HS-5 (cell line): ENCODE measurements around the gene ENTPD2.
"Not testable (repeated sequence)": the region's sequence is repeated elsewhere in the genome, so short reads cannot be mapped to it uniquely, and the experiment has no call there.

ENCODE experiments used
- DNase-seq: peaks from one replicate; pipeline ENCODE4 v3.0.0-alpha.2; 2012; ENCODE audit warnings: low read depth

ENTPD2 gene

DNA sequence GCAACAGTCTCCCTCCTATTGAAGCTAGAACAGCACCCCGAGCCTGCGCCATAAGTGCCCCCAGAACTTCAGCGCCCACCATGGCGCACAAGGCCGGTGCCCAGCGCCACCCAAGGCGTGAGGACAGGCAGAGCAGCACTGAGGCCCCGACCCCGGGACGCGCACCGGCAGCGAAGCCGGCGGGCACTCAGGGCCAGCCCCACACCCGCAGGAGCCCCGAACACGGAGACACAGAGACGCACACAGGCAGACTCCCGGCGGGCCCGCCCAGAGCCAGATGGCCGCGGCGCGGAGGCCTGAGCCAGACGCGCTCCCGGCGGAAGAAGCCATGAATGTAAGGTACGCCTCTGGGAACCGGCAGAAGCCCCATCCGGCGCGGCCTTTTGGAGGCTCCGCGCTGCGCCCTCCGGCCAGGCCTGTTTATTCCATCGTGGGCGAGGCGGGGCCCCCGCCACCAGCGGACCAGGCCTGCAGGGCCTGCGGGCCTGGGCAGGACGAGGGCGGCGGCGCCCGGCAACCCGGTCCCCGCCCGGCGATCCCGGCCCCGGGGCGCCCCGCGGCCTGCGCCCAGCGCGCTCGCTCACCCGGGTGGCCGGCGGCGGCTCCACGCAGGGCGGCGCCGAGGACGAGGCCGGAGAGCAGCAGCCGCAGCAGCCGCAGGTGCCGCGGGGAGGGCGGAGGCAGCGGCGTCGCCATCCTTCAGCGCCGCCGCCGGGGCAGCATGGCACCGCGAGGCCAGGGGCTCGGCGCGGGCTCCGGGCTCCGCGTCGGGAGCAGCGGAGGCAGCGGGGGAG, 8.4 kb downstream of the ENTPD2 start:
- DNase-seq: no peak

DNA sequence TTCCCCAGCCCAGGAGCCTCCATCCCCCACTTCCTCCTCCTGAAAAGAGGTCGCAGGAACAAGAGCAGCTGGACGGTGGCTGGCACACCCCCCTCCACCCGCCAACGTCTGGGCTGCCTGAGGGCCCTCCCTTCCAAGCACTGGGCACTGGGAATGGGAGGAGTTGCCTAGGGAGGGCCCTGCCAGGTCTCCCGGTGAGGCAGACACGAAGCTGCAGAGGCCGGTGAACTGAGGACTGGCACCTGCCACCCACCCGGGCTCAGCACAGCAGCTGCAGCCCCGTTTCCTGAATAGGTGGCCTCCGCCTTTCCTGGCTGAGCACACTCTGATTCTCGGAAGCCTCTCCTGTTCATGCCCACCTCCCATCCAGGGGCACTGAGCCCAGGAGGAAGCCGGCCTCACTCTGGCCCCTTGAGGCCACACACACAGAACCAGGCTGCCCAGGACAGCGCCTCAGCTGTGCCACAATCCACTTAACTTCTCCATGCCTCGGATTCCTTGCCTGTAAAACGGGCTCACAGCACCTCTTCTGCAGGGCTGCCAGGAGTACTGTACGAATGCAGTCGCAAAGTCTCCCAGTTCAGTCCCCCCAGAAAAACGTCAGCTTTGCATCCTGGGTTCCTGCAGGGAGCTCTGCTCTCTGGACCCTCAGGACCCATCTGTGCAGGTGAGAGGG, 9.2 kb downstream of the ENTPD2 start:
- no peak for DNase-seq

GRCh38 chr9:137044037-137044436, 9.8 kb downstream of the ENTPD2 start:
- DNase-seq: no peak

DNA sequence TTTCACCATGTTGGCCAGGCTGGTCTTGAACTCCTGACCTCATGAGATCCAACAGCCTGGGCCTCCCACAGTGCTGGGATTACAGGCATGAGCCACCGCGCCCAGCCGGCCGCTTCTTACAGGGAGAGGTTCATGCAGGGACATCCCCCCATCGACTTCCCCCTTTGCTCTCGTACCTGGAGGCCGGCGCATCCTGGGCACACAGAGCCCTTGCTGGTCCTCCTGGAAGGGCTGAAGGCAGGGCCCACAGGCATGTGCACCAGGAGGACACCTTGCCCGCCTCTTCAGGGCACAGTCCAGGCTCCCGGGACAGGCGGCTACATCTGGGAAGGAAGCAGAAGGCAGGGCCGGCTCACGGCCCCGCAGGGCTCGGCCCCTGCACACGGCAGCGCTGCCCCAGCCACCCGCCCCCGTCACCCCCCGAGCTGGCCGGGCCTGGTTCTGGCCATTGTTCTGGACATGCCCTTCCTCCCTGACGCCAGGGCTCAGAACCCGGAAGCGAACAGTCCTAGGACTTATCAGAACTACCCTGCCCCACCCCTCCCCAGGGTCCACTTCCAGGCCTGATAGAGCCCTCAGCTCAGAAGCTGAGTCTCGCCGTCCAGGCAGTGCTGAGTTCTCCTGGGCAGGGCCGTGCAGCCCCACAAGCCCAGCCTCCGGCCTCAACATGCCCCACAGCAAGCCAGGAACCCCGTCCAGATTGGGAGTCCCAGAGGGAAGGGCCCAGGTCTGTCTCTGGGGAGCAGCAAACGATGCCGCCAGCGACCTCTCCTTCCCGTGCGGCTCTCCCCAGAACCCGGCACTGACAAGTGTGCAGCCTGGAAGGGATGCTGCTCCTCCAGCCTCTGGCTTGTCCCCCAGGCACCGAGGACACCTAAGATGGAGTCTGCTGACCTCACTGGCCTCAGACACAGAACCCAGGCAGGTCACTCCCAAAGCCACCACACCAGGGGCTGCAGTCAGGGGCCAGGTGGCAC, 10.8 kb downstream of the ENTPD2 start:
- DNase-seq: no peak

DNA sequence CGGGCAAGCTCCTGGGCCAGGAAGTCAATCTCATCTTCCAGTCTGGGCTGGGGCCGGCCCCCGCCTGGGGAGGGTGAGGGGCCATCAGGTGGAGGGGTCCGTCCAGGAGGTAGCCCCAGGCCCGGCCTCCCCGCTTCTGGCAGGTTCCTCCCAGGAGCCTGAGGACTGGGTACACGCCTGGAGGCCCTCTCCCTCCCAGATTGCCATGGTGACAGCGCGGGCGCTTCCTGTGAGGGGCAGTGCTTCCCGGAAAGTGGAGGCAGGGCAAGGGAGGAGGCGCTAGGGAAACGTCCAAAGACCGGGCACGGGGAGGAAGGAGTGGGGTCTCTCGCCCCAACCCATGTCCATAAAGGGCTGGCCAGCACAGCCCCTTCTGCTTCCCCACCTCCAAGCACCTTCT, 12.7 kb downstream of the ENTPD2 start:
- DNase-seq: no peak

DNA sequence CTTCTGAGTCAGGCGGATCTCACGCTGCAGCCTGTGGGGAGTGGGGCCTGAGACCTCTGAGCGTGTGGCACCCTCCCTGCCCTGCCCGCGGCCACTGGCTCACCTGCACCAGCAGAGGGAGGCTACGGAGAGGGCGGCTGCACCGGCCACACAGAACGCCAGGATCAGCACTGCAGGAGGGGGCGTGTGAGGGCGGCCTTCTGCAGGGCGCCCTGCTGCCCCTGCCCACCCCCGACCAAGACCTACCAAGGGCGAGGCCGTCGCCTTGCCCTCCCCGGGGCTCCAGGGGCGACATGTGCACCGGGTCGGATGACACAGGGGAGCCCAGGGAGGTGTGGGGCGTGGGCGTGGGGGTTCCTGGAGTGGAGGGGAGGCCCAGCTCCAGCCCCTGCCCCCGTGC, 13.3 kb downstream of the ENTPD2 start:
- DNase-seq: no peak

DNA sequence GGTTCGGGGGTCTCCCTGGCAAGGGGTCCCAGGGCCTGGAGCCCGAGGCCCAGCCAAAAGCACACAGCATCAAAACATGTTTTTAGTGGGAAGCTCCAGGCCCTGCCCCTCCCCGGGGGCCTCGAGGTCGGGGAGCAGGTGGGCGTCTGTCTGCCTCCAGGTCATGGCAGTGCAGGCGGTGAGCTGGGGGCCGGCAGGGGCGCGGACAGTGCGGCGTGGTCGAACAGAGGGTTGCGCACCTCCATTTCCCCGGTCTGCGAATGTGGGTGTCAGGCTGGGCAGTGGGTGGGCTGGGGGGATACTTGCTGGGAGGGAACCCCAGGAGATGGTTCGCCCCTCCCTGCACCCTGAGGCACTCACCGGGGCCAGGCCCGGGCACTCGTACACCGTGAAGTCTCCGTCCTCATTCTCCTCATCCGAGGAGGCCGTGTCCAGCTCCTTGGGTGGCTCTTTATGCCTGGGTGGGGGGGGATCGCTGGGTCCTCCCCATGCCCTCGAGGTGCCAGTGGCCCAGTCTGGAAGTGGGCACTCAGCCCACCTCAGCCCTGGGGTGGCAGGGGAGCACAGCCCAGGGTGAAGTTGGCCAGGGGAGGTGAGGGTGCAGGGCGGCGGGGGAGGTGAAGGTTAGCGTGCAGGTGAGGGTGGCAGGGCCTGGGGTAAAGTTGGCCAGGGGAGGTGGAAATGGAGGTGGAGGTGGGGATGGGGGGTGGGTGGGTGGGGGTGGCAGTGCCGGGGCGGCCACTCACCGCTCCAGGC, 14.1 kb downstream of the ENTPD2 start:
- no peak for DNase-seq

DNA sequence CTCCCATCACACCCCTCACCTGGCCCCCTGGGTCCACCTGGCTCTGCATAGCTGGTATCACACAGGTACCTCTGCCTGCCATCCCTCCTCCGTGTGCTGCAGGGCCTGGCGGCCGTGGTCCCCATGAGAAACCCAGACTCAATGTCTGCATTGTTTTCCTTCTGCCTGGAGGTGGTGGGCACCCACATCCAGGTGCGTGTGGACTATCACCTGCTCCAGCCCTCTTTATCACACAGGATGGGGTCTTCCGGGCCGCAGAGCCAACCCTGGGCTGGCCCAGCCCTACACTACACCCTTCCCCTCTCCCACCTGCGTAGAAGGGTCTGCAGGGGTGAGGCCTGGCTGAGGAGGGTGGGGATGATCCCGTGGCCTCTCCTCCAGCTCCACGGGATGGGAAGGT, 14.9 kb downstream of the ENTPD2 start:
- no peak for DNase-seq

- no peak for DNase-seq
These were observed 16.4 kb downstream of the ENTPD2 start for GRCh38 chr9:137037483-137037882.

DNA sequence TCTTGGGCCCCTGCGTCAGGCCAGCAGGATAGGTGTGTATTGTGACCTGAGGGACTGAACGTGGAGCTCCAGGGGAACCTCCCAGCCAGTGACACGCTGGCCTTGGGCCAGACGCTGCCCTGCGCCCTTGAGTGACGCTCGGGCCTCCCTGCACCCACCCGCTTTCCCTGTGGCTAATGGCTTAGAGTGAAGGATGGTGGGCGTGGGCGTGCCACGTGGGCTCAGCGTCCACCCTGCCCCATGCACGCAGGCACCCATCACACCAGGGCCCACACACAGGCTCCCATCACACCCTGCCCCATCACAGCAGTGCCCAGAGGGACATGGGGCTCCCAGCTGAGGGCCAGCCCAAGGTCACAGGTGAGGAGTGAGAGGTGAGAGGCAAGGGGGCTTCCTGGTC, 16.8 kb downstream of the ENTPD2 start:
- no peak for DNase-seq

GRCh38 chr9:137035937-137036336, 17.9 kb downstream of the ENTPD2 start:
- no peak for DNase-seq

DNA sequence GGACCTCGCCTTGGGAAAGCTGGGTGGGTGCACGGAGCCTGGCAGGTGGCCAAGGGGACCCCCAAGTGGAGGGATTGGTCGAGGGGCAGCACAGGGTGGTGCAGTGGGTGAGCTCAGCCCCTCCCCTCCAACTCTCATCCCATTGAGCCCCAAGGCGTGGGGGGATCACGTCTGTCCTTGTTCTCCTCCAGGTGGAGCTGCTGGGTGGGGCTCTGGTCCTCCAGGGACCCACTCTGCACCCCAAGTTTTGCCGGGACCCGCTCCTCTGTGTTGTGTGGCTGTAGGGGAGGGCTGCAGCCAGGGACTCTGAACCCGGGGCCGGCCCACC, 18.4 kb downstream of the ENTPD2 start:
- no peak for DNase-seq

DNA sequence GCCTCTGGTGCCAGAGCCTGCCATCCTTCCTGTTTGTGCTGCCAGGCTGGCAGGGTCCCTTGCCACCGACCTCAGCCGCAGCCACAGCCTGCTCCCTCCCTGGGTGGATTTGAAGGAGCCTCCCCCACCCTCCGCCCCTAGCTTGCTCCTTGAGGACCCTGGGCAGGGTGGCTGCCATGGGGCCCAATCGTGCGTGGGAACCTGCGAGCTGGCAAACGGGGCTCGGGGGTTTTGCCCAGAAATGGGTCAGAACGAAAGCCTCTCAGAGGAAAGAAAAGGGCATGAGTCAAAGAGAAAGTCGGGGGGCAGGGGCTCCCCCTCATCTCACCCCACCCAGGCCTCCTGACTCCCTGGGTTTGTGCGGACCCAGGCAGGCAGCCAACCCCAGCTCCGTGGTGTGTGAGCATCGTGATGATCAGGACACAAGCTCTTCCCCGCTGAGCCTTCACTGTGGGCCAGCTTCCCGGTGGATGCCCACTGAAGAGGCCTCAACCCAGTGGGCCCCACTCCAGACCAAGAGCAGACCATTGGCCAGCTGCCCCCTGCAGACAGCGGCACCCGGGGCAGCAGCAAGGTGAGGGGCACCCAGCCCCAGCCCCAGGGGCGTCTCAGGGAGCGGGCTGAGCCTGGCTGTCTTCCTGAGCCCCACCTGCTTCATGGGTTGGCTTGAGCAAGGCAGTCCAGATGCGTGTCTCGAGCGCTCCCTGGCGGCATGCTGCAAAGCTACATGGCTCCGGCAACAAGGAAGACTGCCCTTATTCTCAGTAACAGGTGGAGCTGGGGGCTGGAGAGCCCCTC, 19.0 kb downstream of the ENTPD2 start:
- no peak for DNase-seq

DNA sequence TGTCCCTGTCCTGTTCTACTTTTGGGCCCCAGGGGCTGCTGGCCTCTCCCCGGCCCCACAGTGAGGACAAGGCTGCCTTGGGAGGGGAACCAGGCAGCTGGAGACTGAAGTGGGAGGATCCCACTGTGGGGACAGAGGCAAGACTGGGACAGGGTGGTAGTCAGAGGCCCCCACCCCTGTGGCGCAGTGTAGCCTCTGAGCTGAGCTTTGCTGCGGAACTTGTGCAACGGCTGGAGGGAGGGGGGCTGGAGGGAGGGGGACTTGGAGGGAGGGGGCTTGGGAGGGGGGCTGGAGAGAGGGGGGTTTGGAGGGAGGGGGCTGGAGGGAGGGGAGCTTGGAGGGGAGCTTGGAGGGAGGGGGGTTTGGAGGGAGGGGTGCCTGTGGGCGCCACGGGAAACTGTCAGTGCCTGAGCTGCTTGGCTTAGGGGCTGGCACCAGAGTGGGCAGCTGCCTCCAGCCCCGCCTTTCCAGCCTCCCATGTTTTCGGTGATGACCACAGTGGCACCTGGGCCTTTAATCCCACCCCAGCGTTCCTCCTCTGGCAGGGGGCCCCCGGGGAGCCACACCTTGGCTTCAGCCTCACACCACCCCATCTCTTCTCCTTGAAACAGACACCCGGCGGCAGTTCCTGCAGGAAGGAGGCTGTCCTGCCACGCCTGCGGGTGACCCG, 19.7 kb downstream of the ENTPD2 start:
- DNase-seq: no peak

- not testable (repeated sequence) for DNase-seq
These were observed 20.4 kb downstream of the ENTPD2 start for GRCh38 chr9:137033481-137033880.

DNA sequence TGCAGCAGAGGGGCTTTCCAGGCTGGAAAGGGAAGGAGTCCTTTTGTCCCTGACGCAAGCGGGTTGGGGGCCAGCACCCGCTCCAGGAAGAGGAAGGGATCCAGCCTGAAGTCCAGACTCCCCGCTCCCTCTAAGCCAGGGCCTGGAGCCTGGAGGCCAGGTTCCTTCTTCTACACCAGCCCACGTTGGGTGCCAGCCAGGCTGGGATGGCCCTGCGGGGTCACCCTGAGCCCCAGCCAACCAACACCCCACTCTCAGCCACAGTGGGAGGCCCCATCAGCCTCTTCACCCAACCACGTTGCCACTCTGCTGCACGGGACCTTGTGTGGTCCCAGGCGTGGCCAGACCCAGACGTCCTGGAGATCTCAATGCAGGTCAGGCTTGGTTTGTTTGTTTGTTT, 21.0 kb downstream of the ENTPD2 start:
- no peak for DNase-seq

DNA sequence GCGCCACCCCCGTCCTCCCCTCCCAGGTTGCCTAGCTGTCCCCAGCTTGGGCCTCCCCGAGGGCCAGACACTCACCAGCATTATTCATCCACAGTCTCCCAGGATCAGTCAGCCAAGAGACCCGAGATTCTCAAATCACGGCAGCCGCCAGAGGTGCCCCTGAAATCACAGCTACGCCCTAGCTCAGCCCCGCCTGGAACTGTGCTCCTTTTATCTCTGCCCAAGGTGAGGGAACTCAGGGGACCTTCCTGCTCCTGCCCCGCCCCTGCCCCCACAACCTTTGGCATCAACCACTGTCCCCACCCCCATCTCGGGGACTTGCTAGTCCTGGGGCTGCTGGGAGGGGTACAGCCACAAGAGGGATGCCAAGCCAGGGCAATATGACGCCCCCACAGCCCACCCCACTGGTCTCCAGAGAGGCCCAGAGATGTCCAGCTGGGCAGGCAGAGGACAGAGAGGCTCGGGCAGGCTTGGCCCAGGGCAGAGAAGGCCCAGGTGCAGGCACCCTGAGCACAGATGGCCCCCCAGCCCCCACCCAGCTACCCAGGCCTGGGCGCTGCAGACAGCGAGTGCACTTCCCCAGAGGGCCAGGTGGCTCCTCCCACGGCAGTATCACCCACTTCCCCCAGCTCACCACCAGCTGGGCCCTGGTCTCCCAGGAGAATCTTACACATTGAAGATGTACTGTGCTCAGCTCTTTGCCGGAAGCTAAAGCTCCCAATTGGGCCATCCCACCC, 21.8 kb downstream of the ENTPD2 start, which contains the start of gene FUT7:
Gene FUT7 (minus strand): TSS at position 185 of the 737 bp plus-strand sequence. CDS start 97 bp downstream, at position 88.
- no peak for DNase-seq

DNA sequence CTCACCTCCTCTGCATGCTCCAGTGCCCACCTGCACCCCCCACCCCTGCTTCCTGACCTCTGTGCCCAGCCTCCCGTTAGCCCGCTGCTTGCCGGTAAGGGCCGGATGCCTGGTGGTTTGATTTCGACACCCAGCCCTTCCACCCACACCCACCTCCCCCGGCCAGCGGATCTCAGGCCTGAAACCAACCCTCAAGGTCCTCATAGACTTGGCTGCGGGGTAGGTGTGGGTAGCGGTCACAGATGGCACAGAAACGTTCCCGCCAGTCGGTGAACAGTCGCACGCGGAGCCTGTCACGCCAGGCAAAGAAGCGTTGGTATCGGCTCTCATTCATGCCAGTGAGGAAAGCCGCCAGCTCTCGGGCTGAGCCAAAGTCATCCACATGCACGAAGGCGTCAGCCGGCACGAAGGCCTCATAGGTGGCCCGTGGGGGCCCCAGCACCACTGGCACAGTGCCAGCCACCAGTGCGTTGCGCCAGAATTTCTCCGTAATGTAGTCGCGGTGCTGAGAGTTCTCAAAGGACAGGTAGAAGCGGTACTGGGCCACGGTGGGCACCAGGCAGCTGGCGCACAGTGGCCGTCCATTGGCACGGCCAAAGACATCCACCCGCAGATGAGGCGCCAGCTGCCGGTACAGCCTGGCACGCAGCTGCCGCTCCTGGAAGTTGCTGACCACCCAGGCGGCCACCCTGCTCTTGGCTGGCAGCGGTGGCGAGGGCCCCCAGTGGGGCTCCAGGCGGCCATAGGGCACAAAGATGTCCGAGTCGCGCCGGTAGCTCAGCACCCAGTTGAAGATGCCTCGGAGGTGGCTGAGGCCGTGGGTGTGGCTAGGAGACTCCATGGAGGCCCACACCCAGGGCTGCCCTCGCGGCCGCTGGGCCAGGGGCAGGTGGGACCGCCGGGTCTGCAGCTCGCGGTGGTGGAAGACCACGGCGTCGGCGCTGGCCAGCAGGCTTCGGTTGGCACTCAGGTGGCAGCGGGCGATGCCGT, 23.0 kb downstream of the ENTPD2 start:
- DNase-seq: no peak
